Measurements from ENCODE around the gene KCNQ1OT1. TPM values are rescaled to one million over a fixed set of nuclear protein-coding genes. Genes with fewer than 3 reads are reported as not detected.

The KCNQ1OT1 gene
- total and polyA plus RNA-seq, 4 donors = 0.08 to 5.4 (median 1.2) TPM

- Histone ChIP-seq H3K27me3 (ENCODE audit: control insufficient read depth in 1 of 2, insufficient read depth in 2 of 2, low read length in 1 of 2) (no peaks in the 10 kb centered on the region), H3K36me3 (ENCODE audit: control insufficient read depth in 1 of 2, insufficient read depth in 2 of 2, low read length in 1 of 2) (no peaks in the 10 kb centered on the region), H3K27ac (ENCODE audit: low read depth in 1 of 2, low read length in 2 of 2) (no peak overlapping the region), H3K4me3 (ENCODE audit: low read length in 2 of 2) (no peak overlapping the region), H3K9me3 (ENCODE audit: control insufficient read depth, low read length) (no peaks in the 10 kb centered on the region), H3K4me1 (ENCODE audit: control insufficient read depth in 1 of 2, insufficient read depth in 2 of 2, low read length in 2 of 2) (no peaks in the 10 kb centered on the region)
- ATAC-seq (ENCODE audit: low FRiP score) = no peak
- intact Hi-C loops (cut with DNase I) = no loop called here
- peak; percentile 36 to 56 for DNase-seq
- WGBS, 2 donors = 97 to 99% methylated on average over 25 of the region's 25 CpGs
Measured at GRCh38 chr11:2570841-2571597, 128.8 kb downstream of the KCNQ1OT1 start.

- H3K27me3 ChIP-seq (ENCODE audit: control insufficient read depth in 1 of 2, insufficient read depth in 2 of 2, low read length in 1 of 2) = no peaks in the 10 kb centered on the region
- no peaks in the 10 kb centered on the region for H3K36me3 ChIP-seq (ENCODE audit: control insufficient read depth in 1 of 2, insufficient read depth in 2 of 2, low read length in 1 of 2)
- peak; percentile 30 to 54 for DNase-seq
- no peaks in the 10 kb centered on the region for H3K9me3 ChIP-seq (ENCODE audit: control insufficient read depth, low read length)
- no peak overlapping the region for H3K27ac ChIP-seq (ENCODE audit: low read depth in 1 of 2, low read length in 2 of 2)
- H3K4me3 ChIP-seq (ENCODE audit: low read length in 2 of 2) = no peak overlapping the region
- ATAC-seq (ENCODE audit: low FRiP score) = no peak
- intact Hi-C loops (cut with DNase I) = no loop called here
- 96 to 97% methylated on average over 26 of the region's 26 CpGs for WGBS, 2 donors
- no peaks in the 10 kb centered on the region for H3K4me1 ChIP-seq (ENCODE audit: control insufficient read depth in 1 of 2, insufficient read depth in 2 of 2, low read length in 2 of 2)
Measured at GRCh38 chr11:2570211-2570811, 129.5 kb downstream of the KCNQ1OT1 start.

- no peak for ATAC-seq (ENCODE audit: low FRiP score)
- WGBS, 2 donors = 95 to 98% methylated on average over 10 of the region's 10 CpGs
- peak; percentile 35 to 62 for DNase-seq
- Histone ChIP-seq H3K4me1 (ENCODE audit: control insufficient read depth in 1 of 2, insufficient read depth in 2 of 2, low read length in 2 of 2) (no peaks in the 10 kb centered on the region), H3K9me3 (ENCODE audit: control insufficient read depth, low read length) (no peaks in the 10 kb centered on the region), H3K4me3 (ENCODE audit: low read length in 2 of 2) (no peak overlapping the region), H3K36me3 (ENCODE audit: control insufficient read depth in 1 of 2, insufficient read depth in 2 of 2, low read length in 1 of 2) (no peaks in the 10 kb centered on the region), H3K27ac (ENCODE audit: low read depth in 1 of 2, low read length in 2 of 2) (no peak overlapping the region), H3K27me3 (ENCODE audit: control insufficient read depth in 1 of 2, insufficient read depth in 2 of 2, low read length in 1 of 2) (no peaks in the 10 kb centered on the region)
- intact Hi-C loops (cut with DNase I) = no loop called here
Measured at GRCh38 chr11:2569731-2570210, 130.0 kb downstream of the KCNQ1OT1 start.

- H3K27ac ChIP-seq (ENCODE audit: low read depth in 1 of 2, low read length in 2 of 2) = no peak overlapping the region
- H3K4me3 ChIP-seq (ENCODE audit: low read length in 2 of 2) = no peak overlapping the region
- intact Hi-C loops (cut with DNase I) = no loop called here
- no peaks in the 10 kb centered on the region for H3K4me1 ChIP-seq (ENCODE audit: control insufficient read depth in 1 of 2, insufficient read depth in 2 of 2, low read length in 2 of 2)
- H3K27me3 ChIP-seq (ENCODE audit: control insufficient read depth in 1 of 2, insufficient read depth in 2 of 2, low read length in 1 of 2) = no peaks in the 10 kb centered on the region
- ATAC-seq (ENCODE audit: low FRiP score) (no peak), DNase-seq (peak in 1 of 2 donors; percentile 47)
- H3K9me3 ChIP-seq (ENCODE audit: control insufficient read depth, low read length) = no peaks in the 10 kb centered on the region
- WGBS, 2 donors = 93 to 96% methylated on average over 14 of the region's 14 CpGs
- no peaks in the 10 kb centered on the region for H3K36me3 ChIP-seq (ENCODE audit: control insufficient read depth in 1 of 2, insufficient read depth in 2 of 2, low read length in 1 of 2)
Measured at GRCh38 chr11:2569321-2569721, 130.5 kb downstream of the KCNQ1OT1 start.

- H3K27ac ChIP-seq (ENCODE audit: low read depth in 1 of 2, low read length in 2 of 2) = no peak overlapping the region
- no peak overlapping the region for H3K4me3 ChIP-seq (ENCODE audit: low read length in 2 of 2)
- intact Hi-C loops (cut with DNase I) = no loop called here
- ATAC-seq (ENCODE audit: low FRiP score) (no peak), DNase-seq (peak in 1 of 2 donors; percentile 33)
- H3K36me3 ChIP-seq (ENCODE audit: control insufficient read depth in 1 of 2, insufficient read depth in 2 of 2, low read length in 1 of 2) = no peaks in the 10 kb centered on the region
- no peaks in the 10 kb centered on the region for H3K4me1 ChIP-seq (ENCODE audit: control insufficient read depth in 1 of 2, insufficient read depth in 2 of 2, low read length in 2 of 2)
- no peaks in the 10 kb centered on the region for H3K9me3 ChIP-seq (ENCODE audit: control insufficient read depth, low read length)
- no peaks in the 10 kb centered on the region for H3K27me3 ChIP-seq (ENCODE audit: control insufficient read depth in 1 of 2, insufficient read depth in 2 of 2, low read length in 1 of 2)
- WGBS, 2 donors = 88 to 95% methylated on average over 5 of the region's 5 CpGs
Measured at GRCh38 chr11:2567026-2567671, 132.6 kb downstream of the KCNQ1OT1 start.

GRCh38 chr11:2566223-2567025 is 133.4 kb downstream of the KCNQ1OT1 start:
- intact Hi-C loops (cut with DNase I) = no loop called here

GRCh38 chr11:2565447-2566222 is 134.2 kb downstream of the KCNQ1OT1 start:
- Histone ChIP-seq H3K4me1 (ENCODE audit: control insufficient read depth in 1 of 2, insufficient read depth in 2 of 2, low read length in 2 of 2) (no peaks in the 10 kb centered on the region), H3K9me3 (ENCODE audit: control insufficient read depth, low read length) (no peaks in the 10 kb centered on the region), H3K4me3 (ENCODE audit: low read length in 2 of 2) (no peak overlapping the region), H3K27ac (ENCODE audit: low read depth in 1 of 2, low read length in 2 of 2) (no peak overlapping the region), H3K36me3 (ENCODE audit: control insufficient read depth in 1 of 2, insufficient read depth in 2 of 2, low read length in 1 of 2) (no peaks in the 10 kb centered on the region), H3K27me3 (ENCODE audit: control insufficient read depth in 1 of 2, insufficient read depth in 2 of 2, low read length in 1 of 2) (no peaks in the 10 kb centered on the region)
- WGBS, 2 donors = 92 to 94% methylated on average over 13 of the region's 13 CpGs
- DNase-seq (peak; percentile 18 to 68), ATAC-seq (ENCODE audit: low FRiP score) (no peak)
- intact Hi-C loops (cut with DNase I) = no loop called here

More at GRCh38 chr11:2566223-2567025, 133.4 kb downstream of the KCNQ1OT1 start:
- no peak overlapping the region for H3K4me3 ChIP-seq (ENCODE audit: low read length in 2 of 2)
- no peaks in the 10 kb centered on the region for H3K36me3 ChIP-seq (ENCODE audit: control insufficient read depth in 1 of 2, insufficient read depth in 2 of 2, low read length in 1 of 2)
- H3K27me3 ChIP-seq (ENCODE audit: control insufficient read depth in 1 of 2, insufficient read depth in 2 of 2, low read length in 1 of 2) = no peaks in the 10 kb centered on the region
- no peak for ATAC-seq (ENCODE audit: low FRiP score)
- 91 to 92% methylated on average over 16 of the region's 16 CpGs for WGBS, 2 donors
- no peak overlapping the region for H3K27ac ChIP-seq (ENCODE audit: low read depth in 1 of 2, low read length in 2 of 2)
- no peaks in the 10 kb centered on the region for H3K9me3 ChIP-seq (ENCODE audit: control insufficient read depth, low read length)
- DNase-seq = peak; percentile 33 to 68
- no peaks in the 10 kb centered on the region for H3K4me1 ChIP-seq (ENCODE audit: control insufficient read depth in 1 of 2, insufficient read depth in 2 of 2, low read length in 2 of 2)

Measured in aorta (tissue), 5 donors.